ENCODE results near the gene FMNL2.

DNA sequence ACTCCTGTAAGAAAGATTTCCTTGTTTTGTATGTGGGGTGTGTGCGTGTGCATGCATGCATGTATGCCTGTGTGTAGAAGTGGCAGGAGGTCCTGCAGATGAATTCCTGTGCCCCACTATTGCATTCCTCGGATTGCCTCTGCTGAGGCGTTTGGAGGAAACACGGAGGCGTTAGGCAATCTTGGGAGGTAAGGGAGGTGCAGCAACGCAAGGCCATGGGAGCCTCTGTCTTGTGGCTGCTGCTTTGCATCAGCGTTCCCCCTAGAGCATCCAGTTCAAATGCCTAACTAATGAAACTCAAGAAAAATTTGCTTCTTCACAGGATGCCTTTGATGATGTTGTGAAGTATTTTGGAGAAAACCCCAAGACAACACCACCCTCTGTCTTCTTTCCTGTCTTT lies 302.3 kb downstream of the FMNL2 start:
- TF ChIP-seq ZNF416 (tag by site-specific recombination; IDR thresholded peaks at IDR 0.05) (no peak), KLF9 (tag by site-specific recombination; IDR thresholded peaks at IDR 0.05; ENCODE audit: low read depth) (no peak), MZF1 (tag by site-specific recombination; IDR thresholded peaks at IDR 0.05; ENCODE audit: borderline replicate concordance) (no peak), FEZF1 (tag by site-specific recombination; IDR thresholded peaks at IDR 0.05) (no peak)
- TF ChIP-seq, protein P1, sequence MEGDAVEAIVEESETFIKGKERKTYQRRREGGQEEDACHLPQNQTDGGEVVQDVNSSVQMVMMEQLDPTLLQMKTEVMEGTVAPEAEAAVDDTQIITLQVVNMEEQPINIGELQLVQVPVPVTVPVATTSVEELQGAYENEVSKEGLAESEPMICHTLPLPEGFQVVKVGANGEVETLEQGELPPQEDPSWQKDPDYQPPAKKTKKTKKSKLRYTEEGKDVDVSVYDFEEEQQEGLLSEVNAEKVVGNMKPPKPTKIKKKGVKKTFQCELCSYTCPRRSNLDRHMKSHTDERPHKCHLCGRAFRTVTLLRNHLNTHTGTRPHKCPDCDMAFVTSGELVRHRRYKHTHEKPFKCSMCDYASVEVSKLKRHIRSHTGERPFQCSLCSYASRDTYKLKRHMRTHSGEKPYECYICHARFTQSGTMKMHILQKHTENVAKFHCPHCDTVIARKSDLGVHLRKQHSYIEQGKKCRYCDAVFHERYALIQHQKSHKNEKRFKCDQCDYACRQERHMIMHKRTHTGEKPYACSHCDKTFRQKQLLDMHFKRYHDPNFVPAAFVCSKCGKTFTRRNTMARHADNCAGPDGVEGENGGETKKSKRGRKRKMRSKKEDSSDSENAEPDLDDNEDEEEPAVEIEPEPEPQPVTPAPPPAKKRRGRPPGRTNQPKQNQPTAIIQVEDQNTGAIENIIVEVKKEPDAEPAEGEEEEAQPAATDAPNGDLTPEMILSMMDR (tag by site-specific recombination; IDR thresholded peaks at IDR 0.05) = no peak
- TF ChIP-seq, protein P2, sequence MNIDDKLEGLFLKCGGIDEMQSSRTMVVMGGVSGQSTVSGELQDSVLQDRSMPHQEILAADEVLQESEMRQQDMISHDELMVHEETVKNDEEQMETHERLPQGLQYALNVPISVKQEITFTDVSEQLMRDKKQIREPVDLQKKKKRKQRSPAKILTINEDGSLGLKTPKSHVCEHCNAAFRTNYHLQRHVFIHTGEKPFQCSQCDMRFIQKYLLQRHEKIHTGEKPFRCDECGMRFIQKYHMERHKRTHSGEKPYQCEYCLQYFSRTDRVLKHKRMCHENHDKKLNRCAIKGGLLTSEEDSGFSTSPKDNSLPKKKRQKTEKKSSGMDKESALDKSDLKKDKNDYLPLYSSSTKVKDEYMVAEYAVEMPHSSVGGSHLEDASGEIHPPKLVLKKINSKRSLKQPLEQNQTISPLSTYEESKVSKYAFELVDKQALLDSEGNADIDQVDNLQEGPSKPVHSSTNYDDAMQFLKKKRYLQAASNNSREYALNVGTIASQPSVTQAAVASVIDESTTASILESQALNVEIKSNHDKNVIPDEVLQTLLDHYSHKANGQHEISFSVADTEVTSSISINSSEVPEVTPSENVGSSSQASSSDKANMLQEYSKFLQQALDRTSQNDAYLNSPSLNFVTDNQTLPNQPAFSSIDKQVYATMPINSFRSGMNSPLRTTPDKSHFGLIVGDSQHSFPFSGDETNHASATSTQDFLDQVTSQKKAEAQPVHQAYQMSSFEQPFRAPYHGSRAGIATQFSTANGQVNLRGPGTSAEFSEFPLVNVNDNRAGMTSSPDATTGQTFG (tag by site-specific recombination; IDR thresholded peaks at IDR 0.05; ENCODE audit: borderline replicate concordance) = no peak

Data from HEK293 (cell line).